HG02678 (cell line): ENCODE data around the gene CMA1.
"Not testable (repeated sequence)": the region's sequence is repeated elsewhere in the genome, so short reads cannot be mapped to it uniquely, and the experiment has no call there.

Source experiments
- ATAC-seq: cut with Tn5 transposase; IDR thresholded peaks from one replicate; pipeline ENCODE4 v1.9.1; 2021; ENCODE audit warnings: mild to moderate bottlenecking, moderate library complexity; ENCODE audit not compliant: unreplicated experiment

CMA1 gene

DNA sequence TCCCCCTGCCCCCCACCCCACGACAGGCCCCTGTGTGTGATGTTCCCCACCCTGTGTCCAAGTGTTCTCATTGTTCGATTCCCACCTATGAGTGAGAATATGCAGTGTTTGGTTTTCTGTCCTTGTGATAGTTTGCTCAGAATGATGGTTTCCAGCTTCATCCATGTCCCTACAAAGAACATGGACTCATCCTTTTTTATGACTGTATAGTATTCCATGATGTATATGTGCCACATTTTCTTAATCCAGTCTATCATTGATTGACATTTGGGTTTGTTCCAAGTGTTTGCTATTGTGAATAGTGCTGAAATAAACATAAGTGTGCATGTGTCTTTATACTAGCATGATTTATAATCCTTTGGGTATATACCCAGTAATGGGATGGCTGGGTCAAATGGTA lies 37.6 kb downstream of the CMA1 start:
- ATAC-seq, result not testable (repeated sequence)

DNA sequence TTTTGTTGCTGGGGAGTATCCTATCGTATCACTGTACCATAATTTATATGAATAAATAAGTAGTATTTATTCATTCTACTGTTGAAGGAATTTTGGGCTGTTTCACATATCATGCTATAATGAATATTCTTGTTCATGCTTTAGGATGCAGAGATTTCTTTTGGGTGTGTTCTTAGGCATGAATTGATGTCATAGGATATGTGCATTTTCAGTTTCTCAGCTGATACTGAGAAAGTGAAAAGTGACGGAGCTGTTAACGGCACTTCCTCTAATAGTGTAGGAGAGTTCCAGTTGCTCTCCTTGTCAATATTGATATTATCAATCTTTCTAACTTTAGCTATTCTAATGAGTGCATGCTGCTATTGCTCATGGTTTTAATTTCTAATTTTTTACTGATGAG lies 42.3 kb downstream of the CMA1 start:
- no peak for ATAC-seq

- no peak for ATAC-seq
These were observed 42.7 kb downstream of the CMA1 start for GRCh38 chr14:24465368-24465767.

DNA sequence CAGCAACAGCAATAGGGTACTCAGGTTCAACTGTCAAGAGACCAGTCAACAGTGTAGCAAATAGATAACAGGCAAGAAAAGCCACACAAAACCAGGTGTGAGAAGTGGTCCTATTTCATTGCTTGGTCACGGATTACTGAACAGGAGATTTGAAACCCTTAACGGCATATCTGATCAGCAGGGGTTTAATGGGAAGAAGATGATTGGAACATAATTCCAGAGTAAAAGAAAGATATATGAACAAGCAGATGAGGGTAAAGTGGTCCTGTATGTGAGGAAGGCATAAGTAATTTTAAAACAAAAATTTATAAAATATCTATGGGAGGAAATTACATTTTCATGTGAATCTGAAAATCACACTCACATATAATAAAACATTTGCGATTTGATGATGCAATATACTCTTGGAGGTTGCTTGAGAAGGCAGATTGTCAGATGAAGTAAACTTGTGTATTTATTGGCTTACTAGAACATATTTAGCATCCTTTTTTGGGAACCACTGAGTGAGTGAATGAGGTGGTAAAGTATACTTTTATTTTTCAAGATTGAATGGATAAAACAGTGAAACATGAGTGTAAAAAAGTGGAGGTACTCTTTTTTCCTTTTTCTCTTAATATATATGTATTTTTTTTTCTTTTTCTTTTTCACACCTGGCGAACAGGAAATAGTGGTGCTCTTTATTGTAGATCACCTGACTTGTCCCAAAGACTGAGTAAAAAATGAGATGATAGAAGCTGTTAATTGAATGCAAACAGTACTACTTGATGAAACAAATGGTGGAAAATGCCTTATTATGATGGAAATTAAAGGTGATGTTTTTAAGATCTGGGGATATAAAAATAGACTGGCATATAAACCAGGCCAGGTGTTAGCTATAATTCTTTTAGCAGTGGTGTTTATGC lies 43.9 kb downstream of the CMA1 start:
- no peak for ATAC-seq

- no peak for ATAC-seq
These were observed 44.8 kb downstream of the CMA1 start for GRCh38 chr14:24463017-24463883.

DNA sequence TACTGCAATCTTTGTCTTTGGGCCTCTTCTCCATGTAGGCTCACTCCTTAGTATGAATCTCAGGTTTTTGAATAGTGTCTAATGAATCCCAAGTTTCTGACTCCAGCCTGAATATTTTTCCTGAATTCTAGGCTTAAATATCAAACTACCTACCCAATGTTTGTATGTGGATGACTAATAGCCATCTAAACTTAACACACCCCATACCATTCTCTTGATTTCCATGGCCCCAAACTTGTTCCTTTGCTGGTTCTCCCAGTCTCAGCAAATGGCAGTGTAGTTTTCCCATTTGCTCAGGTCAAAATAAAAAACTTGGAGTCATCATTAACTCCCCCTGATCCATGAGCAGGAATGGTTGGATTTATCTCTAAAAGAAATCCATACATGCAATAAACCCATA lies 46.7 kb downstream of the CMA1 start:
- ATAC-seq, result no peak

- no peak for ATAC-seq
These were observed 48.7 kb downstream of the CMA1 start for GRCh38 chr14:24459331-24459730.

- no peak for ATAC-seq
These were observed 49.3 kb downstream of the CMA1 start for GRCh38 chr14:24458736-24459135.

GRCh38 chr14:24456980-24457379 lies 51.1 kb downstream of the CMA1 start:
- no peak for ATAC-seq
